K562 (cell line): ENCODE results near the gene NIPAL3. TPM values are rescaled to one million over a fixed set of nuclear protein-coding genes. Genes with fewer than 3 reads are reported as not detected.

Experiments used
- CREB1 ChIP-seq, 2 experiments: sonication (generic) in 1 of 2; formaldehyde crosslinking in 1 of 2; IDR thresholded peaks; 2 replicates each; pipeline versions ENCODE4 v1.6.1 to v1.8.0; 2012 to 2022; ENCODE audit warnings: inconsistent platforms in 1 of 2, mild to moderate bottlenecking in 1 of 2, missing genetic modification reagents in 1 of 2, moderate library complexity in 1 of 2
- DNMT1 ChIP-seq: fragments of 450-650 bp; IDR thresholded peaks from 2 replicates; pipeline ENCODE4 v1.6.1; 2016; ENCODE audit warnings: antibody characterized with exemption, mild to moderate bottlenecking
- E2F6 ChIP-seq, 2 experiments: IDR thresholded peaks; 2 replicates each; pipeline ENCODE4 v1.6.1; 2011; ENCODE audit warnings: borderline replicate concordance in 1 of 2, control low read depth in 1 of 2, low read depth in 1 of 2, low read length in 1 of 2, mild to moderate bottlenecking in 1 of 2, mixed read lengths in 1 of 2, moderate library complexity in 1 of 2; ENCODE audit not compliant: insufficient read depth in 1 of 2, insufficient read length in 1 of 2, poor library complexity in 1 of 2, severe bottlenecking in 1 of 2; ENCODE audit errors: extremely low read depth in 1 of 2
- HBP1 ChIP-seq: fragments of 450-650 bp; formaldehyde crosslinking; IDR thresholded peaks from 2 replicates; pipeline ENCODE4 v1.4.0; 2022; ENCODE audit warnings: missing genetic modification characterization
- MEIS2 ChIP-seq: fragments of 450-650 bp; IDR thresholded peaks from 2 replicates; pipeline ENCODE4 v1.6.1; 2014; ENCODE audit warnings: mild to moderate bottlenecking; ENCODE audit not compliant: partially characterized antibody
- MTA3 ChIP-seq: fragments of 450-650 bp; formaldehyde crosslinking; IDR thresholded peaks from 2 replicates; pipeline ENCODE4 v1.6.1; 2017; ENCODE audit warnings: mild to moderate bottlenecking, borderline replicate concordance
- PPARD ChIP-seq: fragments of 250-450 bp; sonication (Bioruptor Pico); IDR thresholded peaks from 2 replicates; pipeline ENCODE4 v1.8.0; 2022; ENCODE audit warnings: inconsistent platforms, mild to moderate bottlenecking, moderate library complexity
- TGIF2 ChIP-seq: sonication (generic); formaldehyde crosslinking; IDR thresholded peaks from 2 replicates; pipeline ENCODE4 v1.8.1; 2022; ENCODE audit warnings: mild to moderate bottlenecking, missing genetic modification reagents, moderate library complexity
- ZBTB33 ChIP-seq: sonication (generic); formaldehyde crosslinking; IDR thresholded peaks from 2 replicates; pipeline ENCODE4 v1.8.1; 2023; ENCODE audit warnings: mild to moderate bottlenecking, missing genetic modification reagents
- ZBTB7A ChIP-seq: IDR thresholded peaks from 2 replicates; pipeline ENCODE4 v1.6.1; 2011; ENCODE audit warnings: low read depth, mild to moderate bottlenecking, low read length, moderate library complexity, borderline replicate concordance; ENCODE audit not compliant: control insufficient read depth
- ZKSCAN1 ChIP-seq: fragments of 150-350 bp; IDR thresholded peaks from 2 replicates; pipeline ENCODE4 v1.6.1; 2016; ENCODE audit warnings: low read depth, low read length
- ZNF512 ChIP-seq: IDR thresholded peaks from 2 replicates; pipeline ENCODE4 v1.6.1; 2016; ENCODE audit warnings: missing genetic modification characterization, missing compliant biosample characterization
- ZNF639 ChIP-seq, 2 experiments: fragments of 200-800 bp in 1 of 2; sonication (Bioruptor generic) in 1 of 2; sonication (generic) in 1 of 2; formaldehyde crosslinking in 1 of 2; IDR thresholded peaks in 1 of 2; conservative IDR thresholded peaks in 1 of 2; 2 replicates each; pipeline versions ENCODE4 v1.5.0 to v1.6.1; 2016 to 2020; ENCODE audit warnings: missing compliant biosample characterization in 1 of 2, missing genetic modification characterization in 1 of 2, missing genetic modification reagents in 1 of 2
- ZNF668 ChIP-seq: fragments of 250-450 bp; sonication (Bioruptor Pico); IDR thresholded peaks from 2 replicates; pipeline ENCODE4 v1.8.0; 2022; ENCODE audit warnings: mild to moderate bottlenecking, inconsistent platforms
- ZNF707 ChIP-seq: fragments of 250-450 bp; sonication (Bioruptor Pico); conservative IDR thresholded peaks from 2 replicates; pipeline ENCODE4 v1.8.0; 2022; ENCODE audit warnings: inconsistent platforms, mild to moderate bottlenecking, moderate library complexity
- polyA plus RNA-seq, 8 experiments: library from polyadenylated mRNA; depleted of rRNA in 4 of 8; stranded (reverse) in 5 of 8; unstranded in 3 of 8; fragments of >200 nt; fragmentation: Nextera tagmentation in 2 of 8; fragmentation: Illumina TruSeq in 1 of 8; extraction: Ambion mirVana in 2 of 8; extraction: Trizol in 1 of 8; gene quantifications; 2 replicates each; pipeline versions ENCODE4 v1.2.1 to v1.2.3, GENCODE V29; 2011 to 2014; ENCODE audit warnings: inconsistent platforms in 1 of 8, missing spikeins in 1 of 8
- total RNA-seq, 7 experiments: library from RNA; depleted of rRNA in 6 of 7; stranded (reverse); fragments of >200 nt in 6 of 7; fragmentation: Illumina TruSeq in 2 of 7; extraction: Trizol in 2 of 7; gene quantifications; 2 replicates each; pipeline versions ENCODE4 v1.2.1 to v1.2.3, GENCODE V29; 2011 to 2021; ENCODE audit warnings: low replicate concordance in 1 of 7

The NIPAL3 gene
- total and polyA plus RNA-seq, 9 of the 15 experiments (the other 6 are each of a cell fraction or from before 2014, with no cell fraction given): 10.5 to 26.3 (median 16.0) TPM

GRCh38 chr1:24418898-24419628 lies 3.5 kb downstream of the NIPAL3 start (continued):
- TF ChIP-seq E2F6 (IDR thresholded peaks at IDR 0.05; ENCODE audit: borderline replicate concordance in 1 of 2, extremely low read depth in 1 of 2, insufficient read depth in 1 of 2, insufficient read length in 1 of 2, low read depth in 1 of 2, low read length in 1 of 2, poor library complexity in 1 of 2, severe bottlenecking in 1 of 2): peak in 1 of 2 experiments; percentile 32
- 0 out of 2 replicates have a peak, but pooled peaks have one; percentile 24 for TF ChIP-seq ZNF512 (tag)
- peak; percentile 82 for TF ChIP-seq HBP1 (CRISPR knock-in tag)
- no peak for TF ChIP-seq PPARD (CRISPR knock-in tag)
- TF ChIP-seq TGIF2 (CRISPR knock-in tag): no peak
- TF ChIP-seq DNMT1: no peak
- TF ChIP-seq ZKSCAN1: peak; percentile 69
- TF ChIP-seq ZBTB7A: peak; percentile 49; the same call in 1 of the 2 replicates
- no peak for TF ChIP-seq ZNF707 (CRISPR knock-in tag)
- TF ChIP-seq ZNF668 (CRISPR knock-in tag): no peak
- 0 out of 2 replicates have a peak, but pooled peaks have one; percentile 58 for TF ChIP-seq CREB1 (IDR thresholded peaks at IDR 0.05)
- 0 out of 2 replicates have a peak, but pooled peaks have one; percentile 22 for TF ChIP-seq CREB1 (CRISPR knock-in tag; IDR thresholded peaks at IDR 0.05)
- TF ChIP-seq ZBTB33 (CRISPR knock-in tag): peak; percentile 68
- TF ChIP-seq MEIS2: peak; percentile 100
- TF ChIP-seq ZNF639 (CRISPR knock-in tag; conservative IDR thresholded peaks at IDR 0.05 in 1 of 2, IDR thresholded peaks at IDR 0.05 in 1 of 2): 0 out of 4 replicates have a peak, but pooled peaks of 1 of the 2 experiments have one; percentile 21
- no peak for TF ChIP-seq MTA3
